ENCODE measurements around the gene CDH23.

DNA sequence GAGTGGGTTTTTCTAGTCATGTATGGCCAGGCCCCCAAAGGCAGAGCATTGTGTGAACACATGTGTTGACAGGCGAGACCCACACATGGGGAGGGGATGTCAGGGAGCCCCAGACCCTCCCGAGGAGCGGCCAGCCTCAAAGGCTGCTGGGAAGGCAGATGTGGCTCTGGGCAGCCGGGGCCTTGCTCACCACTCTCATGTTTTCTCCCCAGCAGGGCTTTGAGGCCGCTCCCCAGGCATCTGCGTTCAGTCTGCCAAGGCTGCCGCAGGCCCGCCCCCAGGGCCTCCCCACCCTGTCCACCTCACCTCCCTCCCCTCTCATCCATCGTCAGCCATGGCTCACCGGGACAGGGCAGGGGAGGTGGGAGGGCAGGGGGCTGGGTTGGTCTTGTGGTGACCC, 393.2 kb downstream of the CDH23 start:
- TF ChIP-seq, protein P1, sequence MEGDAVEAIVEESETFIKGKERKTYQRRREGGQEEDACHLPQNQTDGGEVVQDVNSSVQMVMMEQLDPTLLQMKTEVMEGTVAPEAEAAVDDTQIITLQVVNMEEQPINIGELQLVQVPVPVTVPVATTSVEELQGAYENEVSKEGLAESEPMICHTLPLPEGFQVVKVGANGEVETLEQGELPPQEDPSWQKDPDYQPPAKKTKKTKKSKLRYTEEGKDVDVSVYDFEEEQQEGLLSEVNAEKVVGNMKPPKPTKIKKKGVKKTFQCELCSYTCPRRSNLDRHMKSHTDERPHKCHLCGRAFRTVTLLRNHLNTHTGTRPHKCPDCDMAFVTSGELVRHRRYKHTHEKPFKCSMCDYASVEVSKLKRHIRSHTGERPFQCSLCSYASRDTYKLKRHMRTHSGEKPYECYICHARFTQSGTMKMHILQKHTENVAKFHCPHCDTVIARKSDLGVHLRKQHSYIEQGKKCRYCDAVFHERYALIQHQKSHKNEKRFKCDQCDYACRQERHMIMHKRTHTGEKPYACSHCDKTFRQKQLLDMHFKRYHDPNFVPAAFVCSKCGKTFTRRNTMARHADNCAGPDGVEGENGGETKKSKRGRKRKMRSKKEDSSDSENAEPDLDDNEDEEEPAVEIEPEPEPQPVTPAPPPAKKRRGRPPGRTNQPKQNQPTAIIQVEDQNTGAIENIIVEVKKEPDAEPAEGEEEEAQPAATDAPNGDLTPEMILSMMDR (conservative IDR thresholded peaks at IDR 0.05 in 1 of 2, IDR thresholded peaks at IDR 0.05 in 1 of 2; ENCODE audit: extremely low read depth in 1 of 2, insufficient read depth in 1 of 2, low read depth in 1 of 2, low read length in 2 of 2), result no peak
- TF ChIP-seq EZH2 (IDR thresholded peaks at IDR 0.05; ENCODE audit: borderline replicate concordance, low read length), result no peak
